ENCODE data around the gene LDLRAP1. TPM values are rescaled to one million over a fixed set of nuclear protein-coding genes. Genes with fewer than 3 reads are reported as not detected.

Gene LDLRAP1
- total and polyA plus RNA-seq, 2 experiments from 2014 or later, result 23.6 to 26.9 TPM

DNA sequence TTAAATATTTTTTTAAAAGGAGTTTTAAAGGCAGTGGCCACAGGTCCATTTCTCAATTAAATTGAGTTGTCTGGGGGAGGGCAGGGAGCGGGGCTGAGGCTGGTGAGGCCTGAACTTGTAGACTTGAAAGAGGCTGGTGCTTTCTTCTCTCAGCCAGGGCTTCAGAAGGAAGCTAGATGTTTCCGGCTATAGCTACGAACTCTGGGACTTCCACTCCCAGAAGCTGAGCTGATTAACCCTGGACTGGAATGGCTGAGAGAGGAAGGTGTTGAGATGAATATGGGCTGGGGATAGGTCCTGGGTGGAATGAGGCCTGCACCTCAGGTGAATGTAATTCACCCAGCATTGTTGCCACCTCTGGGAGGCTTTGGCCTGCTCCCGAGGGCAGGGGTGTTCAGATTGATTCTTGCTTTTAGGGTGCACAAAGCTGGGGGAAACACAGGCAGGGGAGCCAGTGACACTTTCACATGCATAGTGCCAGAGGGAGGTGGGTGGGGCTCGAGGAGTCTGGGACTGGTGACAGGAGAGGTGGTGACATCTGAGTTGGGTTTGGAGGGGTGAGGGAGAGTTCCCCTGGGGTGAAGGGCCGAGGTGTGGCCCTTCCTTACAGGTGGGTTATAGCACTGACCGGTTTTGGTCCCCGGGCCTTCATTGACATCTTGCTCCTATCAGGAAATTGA, 18.2 kb downstream of the LDLRAP1 start:
- TF ChIP-seq EZH2 (IDR thresholded peaks at IDR 0.05; ENCODE audit: insufficient read depth, poor library complexity, severe bottlenecking) (no peak), EZH2phosphoT487 (IDR thresholded peaks at IDR 0.05; ENCODE audit: insufficient read depth, low read depth) (no peak)
- WGBS, 2 experiments (ENCODE audit: low coverage in 1 of 2, low lambda C conversion rate in 2 of 2, missing lambda C conversion rate in 2 of 2), result 74 to 80% methylated on average over 8 of the region's 8 CpGs
- in situ Hi-C loops (cut with MboI), result no loop called here

GRCh38 chr1:25562101-25562927, 18.9 kb downstream of the LDLRAP1 start:
- Histone ChIP-seq H3K9me3 (ENCODE audit: low read depth) (no peaks in the 10 kb centered on the region), H3F3A (ENCODE audit: insufficient read depth) (peaks cover 13% of the 10 kb centered on the region), H4K20me1 (ENCODE audit: insufficient read depth) (no peaks in the 10 kb centered on the region), H3K36me3 (ENCODE audit: low read depth) (0 out of 2 replicates have a peak, but pooled peaks cover 4% of the 10 kb centered on the region), H3K9ac (no peak overlapping the region), H2AFZ (no peak overlapping the region), H3K4me2 (ENCODE audit: unreplicated experiment) (no peak overlapping the region), H3K79me2 (ENCODE audit: insufficient read depth) (no peaks in the 10 kb centered on the region), H3K4me3 (no peak overlapping the region), H3K27ac (no peak overlapping the region), H3K9me2 (ENCODE audit: insufficient read depth) (no peaks in the 10 kb centered on the region), H3K27me3 (replicated peaks; ENCODE audit: insufficient read depth) (no peaks in the 10 kb centered on the region), H3K4me1 (ENCODE audit: insufficient read depth) (peaks cover 15% of the 10 kb centered on the region)
- TF ChIP-seq EZH2 (IDR thresholded peaks at IDR 0.05; ENCODE audit: insufficient read depth, poor library complexity, severe bottlenecking) (no peak), EZH2phosphoT487 (IDR thresholded peaks at IDR 0.05; ENCODE audit: insufficient read depth, low read depth) (no peak)
- DNase-seq, result no peak
- in situ Hi-C loops (cut with MboI), result no loop called here
- WGBS, 2 experiments (ENCODE audit: low coverage in 1 of 2, low lambda C conversion rate in 2 of 2, missing lambda C conversion rate in 2 of 2), result 74 to 77% methylated on average over 8 of the region's 8 CpGs

More for the DNA sequence above, 18.2 kb downstream of the LDLRAP1 start:
- Histone ChIP-seq H3K4me3 (no peak overlapping the region), H4K20me1 (ENCODE audit: insufficient read depth) (no peaks in the 10 kb centered on the region), H3F3A (ENCODE audit: insufficient read depth) (peaks cover 12% of the 10 kb centered on the region), H3K4me1 (ENCODE audit: insufficient read depth) (peaks cover 11% of the 10 kb centered on the region), H3K27ac (no peak overlapping the region), H3K27me3 (replicated peaks; ENCODE audit: insufficient read depth) (no peaks in the 10 kb centered on the region), H3K79me2 (ENCODE audit: insufficient read depth) (no peaks in the 10 kb centered on the region), H3K9ac (no peak overlapping the region), H3K9me3 (ENCODE audit: low read depth) (no peaks in the 10 kb centered on the region), H3K36me3 (ENCODE audit: low read depth) (0 out of 2 replicates have a peak, but pooled peaks cover 4% of the 10 kb centered on the region), H3K9me2 (ENCODE audit: insufficient read depth) (no peaks in the 10 kb centered on the region), H3K4me2 (ENCODE audit: unreplicated experiment) (no peak overlapping the region), H2AFZ (no peak overlapping the region)
- DNase-seq, result no peak

DNA sequence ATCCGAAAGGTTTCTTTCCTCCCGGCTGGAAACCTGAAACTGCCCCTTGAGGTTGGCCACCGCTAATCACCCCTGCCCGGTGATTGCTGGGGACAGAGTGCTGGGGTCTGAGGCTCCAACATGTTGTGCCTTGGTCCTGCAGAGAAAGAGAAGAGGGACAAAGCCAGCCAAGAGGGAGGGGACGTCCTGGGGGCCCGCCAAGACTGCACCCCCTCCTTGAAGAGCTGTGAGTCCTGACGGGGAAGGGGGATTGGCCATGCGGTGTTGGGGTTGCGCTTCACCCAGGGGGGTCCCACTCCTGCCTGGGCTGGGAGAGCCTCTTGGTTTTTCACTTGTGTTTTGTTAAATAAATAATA, 19.5 kb downstream of the LDLRAP1 start:
- Histone ChIP-seq H3F3A (ENCODE audit: insufficient read depth) (peaks cover 19% of the 10 kb centered on the region), H3K9me2 (ENCODE audit: insufficient read depth) (no peaks in the 10 kb centered on the region), H3K4me2 (ENCODE audit: unreplicated experiment) (no peak overlapping the region), H3K79me2 (ENCODE audit: insufficient read depth) (no peaks in the 10 kb centered on the region), H3K27me3 (replicated peaks; ENCODE audit: insufficient read depth) (no peaks in the 10 kb centered on the region), H3K4me1 (ENCODE audit: insufficient read depth) (peaks cover 21% of the 10 kb centered on the region), H2AFZ (no peak overlapping the region), H3K9ac (no peak overlapping the region), H3K9me3 (ENCODE audit: low read depth) (no peaks in the 10 kb centered on the region), H3K4me3 (no peak overlapping the region), H4K20me1 (ENCODE audit: insufficient read depth) (no peaks in the 10 kb centered on the region), H3K27ac (no peak overlapping the region), H3K36me3 (ENCODE audit: low read depth) (0 out of 2 replicates have a peak, but pooled peaks cover 4% of the 10 kb centered on the region)
- DNase-seq, result no peak
- no peak for TF ChIP-seq EZH2 (IDR thresholded peaks at IDR 0.05; ENCODE audit: insufficient read depth, poor library complexity, severe bottlenecking)
- TF ChIP-seq EZH2phosphoT487 (IDR thresholded peaks at IDR 0.05; ENCODE audit: insufficient read depth, low read depth), result no peak
- 81 to 87% methylated on average over 9 of the region's 9 CpGs for WGBS, 2 experiments (ENCODE audit: low coverage in 1 of 2, low lambda C conversion rate in 2 of 2, missing lambda C conversion rate in 2 of 2)
- in situ Hi-C loops (cut with MboI), result no loop called here

GRCh38 chr1:25563330-25564215, 20.2 kb downstream of the LDLRAP1 start:
- H4K20me1 ChIP-seq (ENCODE audit: insufficient read depth), result no peaks in the 10 kb centered on the region
- no peak overlapping the region for H2AFZ ChIP-seq
- H3K27me3 ChIP-seq (replicated peaks; ENCODE audit: insufficient read depth), result no peaks in the 10 kb centered on the region
- no peaks in the 10 kb centered on the region for H3K9me2 ChIP-seq (ENCODE audit: insufficient read depth)
- TF ChIP-seq EZH2phosphoT487 (IDR thresholded peaks at IDR 0.05; ENCODE audit: insufficient read depth, low read depth), result no peak
- TF ChIP-seq EZH2 (IDR thresholded peaks at IDR 0.05; ENCODE audit: insufficient read depth, poor library complexity, severe bottlenecking), result no peak
- DNase-seq, result no peak
- peaks cover 28% of the 10 kb centered on the region for H3K4me1 ChIP-seq (ENCODE audit: insufficient read depth)
- H3K27ac ChIP-seq, result no peak overlapping the region
- H3K9me3 ChIP-seq (ENCODE audit: low read depth), result no peaks in the 10 kb centered on the region
- in situ Hi-C loops (cut with MboI), result no loop called here
- H3K4me2 ChIP-seq (ENCODE audit: unreplicated experiment), result no peak overlapping the region
- WGBS, 2 experiments (ENCODE audit: low coverage in 1 of 2, low lambda C conversion rate in 2 of 2, missing lambda C conversion rate in 2 of 2), result 96 to 97% methylated on average over 19 to 20 of the region's 20 CpGs
- 0 out of 2 replicates have a peak, but pooled peaks cover 4% of the 10 kb centered on the region for H3K36me3 ChIP-seq (ENCODE audit: low read depth)
- peaks cover 26% of the 10 kb centered on the region for H3F3A ChIP-seq (ENCODE audit: insufficient read depth)
- no peak overlapping the region for H3K4me3 ChIP-seq
- H3K9ac ChIP-seq, result no peak overlapping the region
- no peaks in the 10 kb centered on the region for H3K79me2 ChIP-seq (ENCODE audit: insufficient read depth)

Data from GM23248 (cell line).